Keratinocyte (primary cell): ENCODE measurements around the gene FRRS1L.

Source experiments
- CTCF ChIP-seq, 3 experiments: IDR thresholded peaks in 1 of 3; conservative IDR thresholded peaks in 1 of 3; optimal IDR thresholded peaks in 1 of 3; 2 replicates in 2 of 3; 3 replicates in 1 of 3; pipeline versions ENCODE3 to v1.5.1; 2011; ENCODE audit warnings: low read length in 3 of 3, mild to moderate bottlenecking in 3 of 3, moderate library complexity in 2 of 3, control low read depth in 1 of 3, inconsistent platforms in 1 of 3; ENCODE audit not compliant: insufficient read depth in 2 of 3; ENCODE audit errors: extremely low read depth in 1 of 3
- EZH2 ChIP-seq: IDR thresholded peaks from one replicate; pipeline ENCODE4 v1.6.1; 2012; ENCODE audit warnings: inconsistent platforms, mild to moderate bottlenecking, low read length, moderate library complexity

- TF ChIP-seq CTCF (optimal IDR thresholded peaks at IDR 0.05 in 1 of 3, IDR thresholded peaks at IDR 0.05 in 1 of 3, conservative IDR thresholded peaks at IDR 0.05 in 1 of 3; ENCODE audit: extremely low read depth in 1 of 3, insufficient read depth in 2 of 3, low read length in 3 of 3) (no peak), EZH2 (no peak)
Measured at GRCh38 chr9:109134167-109134578, 32.9 kb downstream of the FRRS1L start.
